GM10847 (cell line): ENCODE measurements around the gene SLC41A2.

ENCODE experiments used
- POLR2A ChIP-seq: IDR thresholded peaks from 2 replicates; pipeline ENCODE4 v1.6.1; 2011; ENCODE audit not compliant: insufficient read length; ENCODE audit errors: extremely low read depth

The SLC41A2 gene

DNA sequence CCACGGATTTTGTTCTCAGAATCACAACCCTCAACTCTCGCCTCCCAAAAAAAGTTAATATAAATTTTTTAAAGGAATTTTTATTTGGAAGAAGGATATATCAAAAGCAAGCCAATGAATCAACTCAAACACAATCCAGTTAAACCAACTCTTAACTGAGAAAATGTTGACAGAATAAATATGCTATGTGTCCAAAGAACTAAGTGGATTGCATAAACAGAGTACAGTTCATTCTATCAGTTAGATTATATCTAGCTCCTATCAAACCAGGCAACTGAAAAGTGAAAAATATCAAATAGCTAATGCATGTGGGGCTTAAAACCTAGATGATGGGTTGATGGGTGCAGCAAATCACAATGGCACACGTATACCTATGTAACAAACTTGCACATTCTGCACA is 16.6 kb downstream of the SLC41A2 start:
- no peak for TF ChIP-seq POLR2A

DNA sequence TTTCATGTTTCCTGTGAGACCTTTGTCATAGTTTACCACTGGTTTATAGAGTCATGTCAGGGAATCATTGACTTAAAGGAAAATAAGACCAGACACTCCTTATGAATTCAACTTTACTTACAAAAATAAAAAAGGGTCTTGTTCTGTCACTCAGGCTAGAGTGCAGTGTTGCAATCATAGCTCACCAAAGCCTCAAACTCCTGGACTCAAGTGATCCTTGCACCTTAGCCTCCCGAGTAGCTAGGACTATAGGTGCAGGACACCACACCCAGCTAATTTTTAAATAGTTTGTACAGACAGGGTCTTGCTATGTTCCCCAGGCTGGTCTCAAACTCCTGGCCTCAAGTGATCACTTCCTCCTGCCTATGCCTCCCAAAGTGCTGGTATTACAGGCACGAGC is 19.0 kb downstream of the SLC41A2 start:
- no peak for TF ChIP-seq POLR2A

DNA sequence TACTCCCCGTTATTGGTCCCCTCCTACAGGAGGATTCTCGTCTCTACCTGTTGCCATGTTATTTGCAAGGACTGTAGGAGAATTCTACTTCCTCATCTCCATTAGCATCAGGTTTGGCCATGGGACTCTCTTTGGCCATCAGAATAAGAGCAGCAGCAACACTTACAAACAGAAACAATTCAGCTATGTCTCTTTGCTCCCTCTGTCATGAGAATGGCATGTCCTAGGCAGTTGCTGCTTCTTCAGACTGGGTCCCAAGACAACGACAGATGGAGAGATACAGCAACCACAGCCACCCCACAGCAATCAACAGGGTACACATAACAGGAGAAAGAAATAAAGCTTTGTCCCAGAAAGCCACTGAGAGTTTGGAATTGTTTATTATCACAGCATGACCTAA is 19.7 kb downstream of the SLC41A2 start:
- no peak for TF ChIP-seq POLR2A

DNA sequence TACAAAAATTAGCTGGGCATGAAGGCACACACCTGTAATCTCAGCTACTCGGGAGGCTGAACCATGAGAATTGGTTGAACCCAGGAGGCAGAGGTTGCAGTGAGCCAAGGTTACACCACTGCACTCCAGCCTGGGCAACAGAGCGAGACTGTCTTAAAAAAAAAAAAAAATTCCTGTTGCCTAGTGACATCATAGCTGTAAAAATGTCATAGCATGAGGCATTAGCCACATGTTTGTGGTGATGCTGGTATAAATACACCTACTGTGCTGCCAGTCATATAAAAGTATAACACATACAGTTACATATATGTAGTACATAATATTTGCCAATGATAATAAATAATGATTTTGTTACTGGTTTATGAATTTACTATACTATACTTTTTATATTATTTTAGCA is 22.2 kb downstream of the SLC41A2 start:
- TF ChIP-seq POLR2A, result no peak

DNA sequence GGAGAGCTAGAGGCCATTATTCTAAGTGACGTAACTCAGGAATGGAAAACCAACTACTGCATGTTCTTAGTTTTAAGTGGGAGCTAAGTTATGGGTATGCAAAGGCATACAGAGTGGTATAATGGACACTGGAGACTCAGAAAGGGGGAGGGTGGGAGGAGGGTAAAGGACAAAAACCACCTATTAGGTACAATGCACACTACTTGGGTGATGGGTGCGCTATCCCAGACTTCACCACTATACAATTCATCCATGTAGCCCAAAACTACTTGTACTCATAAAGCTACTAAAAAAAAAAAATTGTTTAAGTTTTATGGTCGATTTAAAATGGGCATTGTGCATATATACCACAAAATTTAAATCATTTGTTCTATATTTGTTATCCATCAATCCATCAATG is 24.3 kb downstream of the SLC41A2 start:
- no peak for TF ChIP-seq POLR2A

DNA sequence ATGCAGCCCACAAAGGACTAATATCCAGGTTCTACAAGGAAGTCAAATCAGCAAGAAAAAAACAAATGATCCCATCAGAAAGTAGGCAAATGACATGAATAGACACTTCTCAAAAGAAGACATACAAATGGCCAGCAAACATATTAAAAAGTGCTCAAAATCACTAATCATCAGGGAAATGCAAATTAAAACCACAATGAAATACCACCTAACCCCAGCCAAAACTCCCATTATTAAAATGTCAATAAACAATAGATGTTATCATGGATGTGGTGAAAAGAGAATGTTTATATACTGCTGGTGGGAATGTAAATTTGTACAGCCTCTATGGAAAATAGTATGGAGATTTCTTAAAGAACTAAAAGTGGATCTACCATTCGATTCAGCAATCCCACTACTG is 25.0 kb downstream of the SLC41A2 start:
- TF ChIP-seq POLR2A, result no peak

DNA sequence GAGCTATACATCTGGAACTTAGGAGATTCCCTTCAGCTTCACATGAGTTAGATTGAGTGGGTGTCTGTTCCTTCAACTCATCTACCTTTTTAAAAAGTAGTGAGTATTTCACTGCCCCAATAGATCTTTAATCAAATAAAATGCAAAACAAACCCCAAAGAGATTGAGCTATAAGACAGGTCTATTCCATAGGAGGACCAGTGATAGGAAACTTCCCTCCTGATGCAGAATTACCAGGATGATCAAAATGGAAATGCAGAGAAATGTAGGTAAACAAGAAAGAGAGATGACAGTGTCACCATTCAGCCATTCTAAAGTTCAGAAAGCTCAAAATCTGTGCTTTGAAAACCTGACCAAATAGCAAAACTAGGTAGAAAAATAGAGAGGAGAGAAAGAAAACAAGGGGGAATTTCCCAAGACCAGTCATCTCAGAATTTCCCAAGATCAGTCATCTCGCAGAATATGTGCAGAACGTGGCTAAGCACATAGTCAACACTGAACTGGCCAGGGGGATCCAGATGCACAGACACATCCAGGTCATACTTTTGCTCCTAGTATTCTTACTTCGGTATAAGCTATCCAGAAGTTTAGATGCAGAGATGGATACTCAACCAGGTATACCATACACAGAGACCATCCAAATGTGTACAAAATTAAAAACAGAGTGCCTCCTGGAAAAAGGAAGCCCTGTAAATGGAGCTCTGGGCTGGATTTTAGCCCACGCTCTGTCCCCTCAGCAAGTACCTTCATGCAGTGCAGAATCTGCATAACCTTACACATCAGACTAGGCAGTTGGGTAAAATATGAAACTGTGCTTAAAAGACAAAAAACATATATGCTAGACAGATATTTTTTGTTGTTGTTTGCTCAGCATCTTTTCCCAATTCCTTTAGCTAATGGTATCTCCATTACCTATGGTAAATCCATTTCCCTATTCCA is 27.4 kb downstream of the SLC41A2 start:
- TF ChIP-seq POLR2A, result no peak

DNA sequence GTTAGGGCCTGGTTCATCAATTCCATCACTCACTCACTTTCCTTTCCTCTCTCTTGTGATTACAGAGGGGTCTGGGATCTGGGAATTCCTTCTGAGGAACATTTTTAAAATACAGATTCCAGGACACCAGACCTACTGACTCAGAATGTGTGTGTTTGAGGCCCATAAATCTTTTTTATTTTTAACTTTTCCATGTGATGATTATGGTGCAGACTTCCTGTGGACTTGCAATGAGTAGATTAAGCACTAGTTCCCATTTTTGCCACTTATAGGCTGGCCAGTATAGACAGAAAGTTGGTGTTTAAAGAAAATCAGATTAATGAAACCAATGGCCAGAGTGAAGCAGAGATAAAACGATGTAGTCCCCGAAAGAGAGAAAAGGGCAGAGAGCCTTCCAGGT is 28.1 kb downstream of the SLC41A2 start:
- no peak for TF ChIP-seq POLR2A

DNA sequence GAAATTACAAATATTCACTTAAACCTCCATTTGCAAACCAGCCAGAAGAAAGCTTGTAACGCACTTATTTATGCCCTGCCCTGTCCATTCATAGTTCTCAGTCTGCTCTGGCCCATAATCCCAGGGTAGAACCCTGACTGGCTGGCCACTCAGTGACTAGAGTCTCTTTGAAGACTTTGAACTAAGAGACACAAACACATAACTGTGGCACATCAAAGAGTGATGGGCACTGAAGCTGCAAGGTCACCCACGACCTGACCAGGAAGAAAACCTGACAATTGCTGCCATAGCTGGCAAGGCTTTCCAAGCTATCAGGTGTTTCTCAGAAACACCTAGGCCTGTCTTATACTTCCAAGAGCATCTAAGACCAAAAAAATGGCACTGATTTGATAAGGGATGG is 28.7 kb downstream of the SLC41A2 start:
- no peak for TF ChIP-seq POLR2A

DNA sequence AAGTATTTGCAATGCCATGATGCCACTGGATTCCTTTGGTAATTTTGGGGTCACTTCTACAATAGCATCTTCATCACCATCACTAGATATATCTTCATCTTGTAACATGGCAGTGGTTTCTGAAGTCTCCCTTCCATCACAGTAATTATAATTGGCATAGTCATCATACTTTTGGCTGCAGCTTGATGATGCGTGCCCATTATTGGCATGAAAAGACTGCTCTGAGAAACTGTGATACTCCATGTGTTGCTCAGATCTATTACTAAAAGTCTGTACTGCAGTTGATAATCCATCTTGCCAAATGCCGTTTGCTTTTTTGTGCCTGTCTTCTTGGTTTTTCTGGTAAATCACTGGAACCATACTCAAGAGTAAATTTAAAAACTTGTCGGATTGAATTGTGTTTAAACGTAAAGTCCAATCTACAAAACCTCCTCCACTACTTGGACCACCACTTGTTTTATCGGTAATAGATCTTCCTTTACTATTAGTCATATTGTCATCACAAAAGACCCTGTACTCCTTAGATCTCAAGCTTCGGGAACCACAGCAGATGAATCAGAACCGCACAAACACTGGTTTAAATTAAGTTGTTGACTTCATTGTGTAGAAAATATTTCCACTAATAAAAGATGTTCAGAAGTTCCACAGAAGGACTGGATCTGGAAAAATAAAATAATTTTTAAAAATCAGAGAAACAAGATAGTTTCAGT is 29.9 kb downstream of the SLC41A2 start:
- TF ChIP-seq POLR2A, result no peak

DNA sequence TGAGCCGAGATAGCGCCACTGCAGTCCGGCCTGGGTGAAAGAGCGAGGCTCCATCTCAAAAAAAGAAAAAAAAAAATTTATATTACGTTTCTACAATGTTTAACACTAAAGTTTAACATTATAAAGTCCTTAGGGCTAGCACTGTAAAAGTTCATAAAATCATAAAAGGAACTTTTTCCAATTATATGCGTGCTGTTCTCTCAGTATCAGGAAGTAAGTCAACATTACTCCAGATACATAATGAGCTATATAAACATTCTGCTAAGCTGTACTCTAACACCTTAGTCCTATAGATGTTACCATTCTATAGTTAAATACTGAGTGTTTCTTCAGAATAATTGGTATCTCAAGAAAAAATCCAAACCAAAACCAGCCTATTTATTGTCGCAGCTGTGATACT is 32.6 kb downstream of the SLC41A2 start:
- TF ChIP-seq POLR2A, result no peak

DNA sequence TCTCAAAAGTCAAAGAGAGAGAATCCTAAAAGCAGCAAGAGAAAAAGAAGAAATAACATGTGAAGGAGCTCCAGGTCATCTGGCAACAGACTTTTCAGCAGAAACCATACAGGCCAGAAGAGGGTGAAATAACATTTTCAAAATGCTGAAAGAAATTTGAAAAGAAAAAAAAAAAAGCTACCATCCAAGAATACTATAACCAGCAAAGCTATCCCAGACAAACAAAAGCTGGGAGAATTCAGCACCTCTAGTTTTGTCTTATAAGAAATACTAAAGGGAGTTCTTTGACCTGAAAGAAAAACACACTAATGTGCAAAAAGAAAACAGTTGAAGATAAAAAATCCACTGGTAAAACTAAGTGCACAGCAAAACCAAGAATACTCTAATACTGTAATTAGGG is 36.8 kb downstream of the SLC41A2 start:
- TF ChIP-seq POLR2A, result no peak

DNA sequence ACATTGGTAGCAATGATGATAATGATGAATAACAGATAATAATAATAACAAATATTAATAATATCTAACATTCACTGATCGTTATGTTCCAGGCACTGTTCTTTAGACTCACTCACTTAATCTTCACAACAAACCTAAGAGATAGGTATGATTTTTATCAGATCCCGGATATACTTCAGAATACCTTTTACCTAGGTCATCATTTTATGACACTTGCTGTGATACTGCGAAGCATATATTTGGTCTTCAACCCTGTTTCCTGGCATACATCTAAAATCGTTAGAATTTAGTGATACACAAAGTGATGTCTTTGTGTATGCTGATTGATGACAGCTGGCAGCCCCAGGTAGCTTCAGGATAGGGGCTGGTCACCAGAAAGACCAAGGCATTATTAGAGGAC is 46.1 kb downstream of the SLC41A2 start:
- TF ChIP-seq POLR2A, result no peak

DNA sequence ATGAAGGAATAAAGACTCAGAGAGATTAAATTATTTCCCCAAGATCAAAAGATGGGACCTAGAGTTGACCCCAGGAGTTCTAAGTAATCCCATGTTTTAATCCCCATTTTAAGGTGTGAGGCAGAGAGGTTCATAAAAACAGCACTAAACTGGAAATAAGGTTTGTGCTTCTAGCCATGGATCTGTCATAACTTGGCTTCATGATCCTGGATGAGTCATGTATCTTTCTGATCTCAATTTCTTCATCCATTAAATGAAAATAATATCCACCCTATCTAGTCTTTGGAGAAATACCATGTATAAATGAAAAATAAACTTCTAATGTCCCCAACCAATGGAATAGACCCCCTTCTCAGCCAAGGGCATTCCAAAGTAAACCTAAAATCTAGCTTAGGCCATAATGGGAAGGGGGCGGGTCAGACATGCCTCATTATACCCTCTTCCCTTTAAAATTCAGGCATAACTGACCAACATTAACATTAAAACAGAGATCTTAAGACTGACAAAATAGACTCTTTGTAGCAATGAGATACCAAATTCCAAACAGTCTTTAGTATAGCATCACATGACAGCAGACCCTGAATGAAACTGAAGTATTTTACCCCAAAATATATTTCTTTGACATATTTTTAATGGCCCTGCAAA is 47.8 kb downstream of the SLC41A2 start:
- TF ChIP-seq POLR2A, result no peak

DNA sequence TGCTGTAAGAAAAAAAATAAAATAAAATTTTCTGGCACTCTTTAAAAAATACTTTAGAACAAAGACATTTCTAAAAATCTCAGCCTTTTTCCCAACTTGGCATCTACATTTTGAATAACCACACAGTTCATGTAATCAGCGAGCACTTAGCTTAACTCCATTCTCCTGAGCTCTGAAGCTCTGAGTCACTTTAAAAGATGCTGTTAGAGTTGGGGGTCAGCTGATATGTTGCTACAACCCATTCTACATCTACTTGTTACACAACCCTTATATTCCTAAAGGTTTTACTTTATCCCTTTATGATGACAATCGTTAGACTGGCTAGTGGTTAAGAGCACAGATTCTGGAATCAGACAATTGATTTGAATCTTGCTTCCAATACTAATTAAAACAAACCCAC is 48.3 kb downstream of the SLC41A2 start:
- TF ChIP-seq POLR2A, result no peak
